HUDEP-2 (cell line): Measurements from ENCODE around the gene ENTPD6.

Experiments used
- DNase-seq, 76 experiments: peaks; one replicate each; lab custom pipeline; 2025; ENCODE audit not compliant: unreplicated experiment in 76 of 76; lab: John Stamatoyannopoulos, UW

The ENTPD6 gene

DNA sequence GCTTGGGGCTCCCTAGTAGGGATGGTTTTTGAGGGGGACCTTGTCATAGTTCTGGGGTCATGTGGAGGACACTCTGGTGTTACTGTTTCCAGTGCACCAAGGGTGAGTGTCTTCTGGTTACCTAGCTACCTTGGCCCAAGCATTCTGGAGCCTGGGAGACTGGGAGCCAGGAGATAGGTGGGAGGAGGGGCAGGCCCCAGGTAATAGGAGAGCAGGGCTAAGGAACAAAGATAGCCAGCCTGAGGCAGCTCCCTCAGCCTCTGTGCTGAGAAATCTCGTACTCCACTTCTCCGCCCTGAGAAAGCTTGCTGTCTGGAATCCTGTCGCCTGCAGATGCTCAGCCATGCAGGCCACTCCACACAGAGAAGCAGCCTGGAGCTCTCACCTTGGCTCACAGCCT, 8.3 kb upstream of the ENTPD6 start:
- no peak for DNase-seq

DNA sequence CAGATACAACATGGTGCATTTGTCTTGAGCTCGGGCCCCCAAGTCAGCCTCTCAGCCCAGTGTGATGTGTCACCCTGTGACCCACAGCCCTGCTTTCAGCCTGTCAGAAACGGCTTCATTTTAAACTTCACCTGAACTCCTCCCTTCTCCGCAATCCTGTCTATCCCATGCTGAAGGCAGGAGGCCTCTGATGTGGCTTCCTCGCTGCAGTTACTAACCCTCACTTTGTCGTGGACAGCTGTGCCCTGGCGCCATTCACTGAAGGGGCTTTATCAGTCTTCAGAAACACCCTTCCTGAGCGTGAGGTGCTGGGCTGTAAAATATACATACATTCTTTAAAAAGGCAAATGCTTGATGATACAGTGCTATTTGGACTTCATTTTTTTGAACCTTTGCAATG, 7.9 kb upstream of the ENTPD6 start:
- DNase-seq = no peak

DNA sequence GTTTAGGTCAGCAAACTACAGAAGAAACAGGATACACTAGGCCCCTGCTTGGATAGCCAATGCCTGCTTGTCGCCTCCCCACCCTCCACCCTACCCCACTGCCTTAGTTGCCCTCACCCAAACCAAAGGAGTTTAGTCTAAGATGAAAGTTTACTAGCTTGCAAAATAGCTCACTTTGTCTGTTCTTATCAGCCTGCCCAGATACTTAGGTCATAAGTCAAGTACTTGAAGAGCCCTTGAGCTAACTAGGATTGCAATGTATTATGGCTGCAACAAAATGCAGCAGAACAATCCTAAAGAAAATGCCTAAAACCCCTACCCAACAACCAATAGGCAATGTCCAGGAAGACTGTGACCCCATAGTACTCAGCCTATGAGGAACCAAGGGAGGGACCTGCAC, 7.3 kb upstream of the ENTPD6 start:
- peak in 6 of 76 experiments; percentile 4 to 29 (median 6) for DNase-seq

DNA sequence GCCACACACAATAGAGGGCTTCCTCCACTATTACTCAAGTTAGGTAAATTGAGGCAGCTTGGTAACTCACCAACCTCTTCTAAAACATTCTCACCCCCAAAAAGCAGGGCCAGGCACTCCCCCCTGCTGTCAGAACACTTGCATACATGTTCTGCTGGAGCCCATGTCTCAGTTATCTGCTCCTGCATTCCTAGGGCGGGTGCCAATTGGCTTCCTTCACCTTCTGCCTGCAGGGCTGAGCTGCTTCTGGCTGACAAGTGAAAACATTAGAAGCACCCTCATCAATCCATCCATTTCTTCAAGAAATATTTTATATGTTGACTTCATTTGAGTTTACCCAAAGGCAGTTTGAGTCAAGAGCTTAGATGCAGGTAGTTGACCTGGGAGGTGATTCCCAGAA, 4.5 kb upstream of the ENTPD6 start:
- peak in 30 of 76 experiments; percentile 1 to 56 (median 20) for DNase-seq

DNA sequence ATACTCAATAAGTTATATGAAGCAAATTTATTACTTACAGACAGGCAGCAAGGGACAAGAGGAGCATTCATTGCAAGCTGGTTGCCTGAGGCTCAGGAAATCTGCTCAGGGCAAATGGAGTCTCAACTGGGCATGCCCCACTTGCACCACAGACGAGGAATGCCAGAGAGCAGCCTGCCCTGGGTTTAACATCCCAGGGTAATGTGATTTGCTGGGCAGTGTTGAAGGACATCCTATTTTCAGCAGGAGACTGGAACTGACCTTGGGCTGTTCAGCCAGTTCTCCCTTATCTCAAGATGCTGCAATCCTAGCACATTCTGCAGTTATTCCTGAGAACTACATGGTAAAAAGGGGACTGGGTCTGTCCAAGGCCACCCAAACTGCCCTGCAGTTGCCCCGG, 3.8 kb upstream of the ENTPD6 start:
- DNase-seq = no peak

GRCh38 chr20:25193843-25194242, 1.7 kb upstream of the ENTPD6 start:
- DNase-seq = no peak

- no peak for DNase-seq
Measured at GRCh38 chr20:25194333-25194972, 1.1 kb upstream of the ENTPD6 start.

GRCh38 chr20:25195962-25196785, 662 bp downstream of the ENTPD6 start:
- peak in 8 of 76 experiments; percentile 22 to 50 (median 38) for DNase-seq

GRCh38 chr20:25196786-25197120, 1.2 kb downstream of the ENTPD6 start:
- no peak for DNase-seq

DNA sequence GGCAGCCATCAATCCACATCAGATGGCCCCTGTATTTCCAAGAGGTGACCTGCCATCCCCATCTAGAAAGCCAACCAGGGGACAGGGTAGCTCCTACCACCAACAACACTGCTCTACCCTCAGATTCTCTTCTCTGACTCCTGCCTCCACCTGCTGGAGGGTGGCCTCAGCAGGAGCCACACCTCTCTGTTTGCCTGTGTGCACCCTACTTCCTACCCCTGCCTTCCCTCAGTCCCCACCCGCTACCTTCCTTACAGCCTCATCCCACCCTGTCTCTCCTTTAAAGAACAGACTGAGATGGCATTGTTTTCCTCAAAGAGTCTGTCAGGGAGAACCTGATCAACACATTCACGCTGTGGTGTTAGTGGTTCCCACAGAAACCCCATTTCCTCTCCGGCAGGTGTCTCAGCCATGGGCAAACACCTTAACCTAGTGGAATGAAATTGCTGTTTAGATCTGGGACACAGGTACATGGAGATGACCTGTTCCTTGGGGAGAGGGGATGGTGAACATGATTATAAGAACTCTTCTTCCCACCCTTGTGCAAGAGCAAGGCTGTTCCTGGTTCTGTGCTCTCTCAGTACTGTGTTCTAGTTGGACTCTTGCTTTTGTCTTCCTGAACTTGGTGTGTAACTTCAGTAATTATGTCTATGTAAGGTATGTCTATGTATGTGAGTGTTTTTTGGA, 1.8 kb downstream of the ENTPD6 start:
- DNase-seq = no peak

DNA sequence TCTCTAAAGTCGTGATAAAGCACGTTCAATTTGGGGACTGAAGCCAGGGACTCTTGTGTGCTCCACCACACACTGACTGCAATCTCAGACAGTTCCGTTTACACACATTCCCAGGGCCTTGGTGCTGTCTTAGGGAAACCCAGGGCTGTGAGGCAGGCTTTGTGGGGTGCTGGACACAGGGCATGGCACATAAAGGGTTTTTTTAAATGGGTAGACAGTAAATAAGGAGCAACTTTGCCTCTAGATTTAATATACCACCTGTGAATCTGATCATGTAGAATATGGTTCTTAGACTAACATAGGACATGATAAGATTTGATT, 2.3 kb downstream of the ENTPD6 start:
- no peak for DNase-seq

- DNase-seq = no peak
Measured at GRCh38 chr20:25198663-25199383, 3.3 kb downstream of the ENTPD6 start.

- DNase-seq = no peak
Measured at GRCh38 chr20:25199473-25200260, 4.2 kb downstream of the ENTPD6 start.

GRCh38 chr20:25203089-25203488, 7.6 kb downstream of the ENTPD6 start:
- no peak for DNase-seq

- no peak for DNase-seq
Measured at GRCh38 chr20:25203871-25204320, 8.4 kb downstream of the ENTPD6 start.

- no peak for DNase-seq
Measured at GRCh38 chr20:25204550-25205276, 9.2 kb downstream of the ENTPD6 start.

DNA sequence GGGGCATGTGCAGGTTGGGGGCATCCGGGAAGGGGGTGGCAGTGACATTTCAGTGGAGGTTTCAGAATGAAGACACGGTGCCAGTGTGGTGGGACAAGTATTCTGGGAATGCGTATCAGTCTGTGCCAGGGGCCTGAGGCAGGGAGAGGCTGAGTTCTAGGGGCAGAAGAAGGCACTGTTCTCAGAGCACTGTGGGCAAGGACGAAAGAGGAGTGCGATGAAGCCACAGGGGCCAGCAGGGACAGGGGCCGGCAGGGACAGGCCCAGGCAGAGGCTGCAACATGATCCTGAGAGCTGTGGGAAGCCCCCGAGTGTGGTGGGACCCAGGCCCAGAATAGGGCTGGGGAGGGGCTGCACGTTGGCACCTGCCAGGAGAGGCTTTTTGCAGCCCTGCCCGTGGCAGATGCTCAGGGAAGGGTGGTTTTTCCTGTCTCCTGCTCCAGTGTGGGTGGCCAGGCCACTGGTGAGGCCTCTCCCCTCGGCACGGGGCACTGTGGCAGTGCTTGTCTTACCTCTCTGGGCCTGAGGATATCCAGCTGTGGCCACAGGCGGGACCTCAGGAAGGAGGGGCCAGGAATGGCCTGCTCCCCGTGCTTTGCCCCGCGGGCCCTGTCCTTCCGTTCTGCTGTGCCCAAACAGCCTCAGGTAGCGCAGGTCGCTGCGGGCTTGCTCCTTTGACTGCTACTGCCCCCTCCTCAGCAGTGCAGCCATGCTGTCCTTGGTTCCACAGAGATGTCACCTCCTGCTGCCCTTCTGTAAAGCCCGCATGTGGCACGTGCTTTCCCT, 10.0 kb downstream of the ENTPD6 start:
- no peak for DNase-seq

- DNase-seq = no peak
Measured at GRCh38 chr20:25206063-25206403, 10.5 kb downstream of the ENTPD6 start.

DNA sequence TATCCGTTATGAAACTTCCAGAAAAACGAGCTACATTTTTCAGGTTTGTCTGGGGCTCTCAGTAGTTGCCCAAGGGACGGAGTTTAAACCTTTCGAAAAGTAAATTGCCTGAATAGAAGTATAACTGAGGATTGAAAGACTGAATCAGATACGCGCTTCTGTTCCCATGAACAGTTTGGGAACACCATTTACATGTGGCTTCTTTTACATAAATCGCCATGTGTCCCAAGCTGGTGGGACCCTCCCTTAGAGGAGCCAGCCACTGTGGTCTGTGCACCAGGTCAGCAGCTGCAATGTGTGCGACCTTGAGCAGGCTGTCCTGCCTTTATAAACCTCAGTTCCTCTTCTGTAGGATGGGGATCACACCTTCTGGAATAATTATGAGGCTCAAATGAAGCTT, 11.0 kb downstream of the ENTPD6 start:
- DNase-seq = no peak
